ENCODE results near the gene MYO1D.
"Not testable (repeated sequence)": the region's sequence is repeated elsewhere in the genome, so short reads cannot be mapped to it uniquely, and the experiment has no call there.

MYO1D gene

GRCh38 chr17:32528825-32529224, 348.1 kb downstream of the MYO1D start:
- no peak for TF ChIP-seq CTCF (IDR thresholded peaks at IDR 0.05; ENCODE audit: insufficient read depth, low read depth, low read length, missing control alignments)
- H3K4me3 ChIP-seq (ENCODE audit: low read length) = no peak overlapping the region
- no peak for DNase-seq (ENCODE audit: low read depth)

- no peak for TF ChIP-seq CTCF (IDR thresholded peaks at IDR 0.05; ENCODE audit: insufficient read depth, low read depth, low read length, missing control alignments)
- H3K4me3 ChIP-seq (ENCODE audit: low read length) = no peak overlapping the region
- no peak for DNase-seq (ENCODE audit: low read depth)
These were observed 349.8 kb downstream of the MYO1D start for GRCh38 chr17:32527146-32527545.

GRCh38 chr17:32525122-32525521, 351.8 kb downstream of the MYO1D start:
- H3K4me3 ChIP-seq (ENCODE audit: low read length) = no peak overlapping the region
- TF ChIP-seq CTCF (IDR thresholded peaks at IDR 0.05; ENCODE audit: insufficient read depth, low read depth, low read length, missing control alignments) = no peak
- DNase-seq (ENCODE audit: low read depth) = no peak

GRCh38 chr17:32524553-32524880, 352.4 kb downstream of the MYO1D start:
- DNase-seq (ENCODE audit: low read depth); H3K4me3 ChIP-seq (ENCODE audit: low read length): not testable (repeated sequence)

- TF ChIP-seq CTCF (IDR thresholded peaks at IDR 0.05; ENCODE audit: insufficient read depth, low read depth, low read length, missing control alignments) = no peak
- no peak overlapping the region for H3K4me3 ChIP-seq (ENCODE audit: low read length)
- DNase-seq (ENCODE audit: low read depth) = no peak
These were observed 352.9 kb downstream of the MYO1D start for GRCh38 chr17:32523827-32524552.

- no peak for DNase-seq (ENCODE audit: low read depth)
- H3K4me3 ChIP-seq (ENCODE audit: low read length) = no peak overlapping the region
- TF ChIP-seq CTCF (IDR thresholded peaks at IDR 0.05; ENCODE audit: insufficient read depth, low read depth, low read length, missing control alignments) = no peak
These were observed 353.8 kb downstream of the MYO1D start for GRCh38 chr17:32523017-32523680.

- no peak for DNase-seq (ENCODE audit: low read depth)
- H3K4me3 ChIP-seq (ENCODE audit: low read length) = no peak overlapping the region
- TF ChIP-seq CTCF (IDR thresholded peaks at IDR 0.05; ENCODE audit: insufficient read depth, low read depth, low read length, missing control alignments) = no peak
These were observed 356.1 kb downstream of the MYO1D start for GRCh38 chr17:32520737-32521404.

Data from epithelial cell of esophagus (primary cell).